ENCODE results near the gene SURF1. TPM values are rescaled to one million over a fixed set of nuclear protein-coding genes. Genes with fewer than 3 reads are reported as not detected.
"Not testable (repeated sequence)": the region's sequence is repeated elsewhere in the genome, so short reads cannot be mapped to it uniquely, and the experiment has no call there.

The SURF1 gene
- total RNA-seq (10.5 TPM), polyA plus RNA-seq (77.9 TPM)

- no peak within 1 kb of the TSS for H3K27ac ChIP-seq (ENCODE audit: low read depth)
- no peak for DNase-seq (ENCODE audit: extremely low spot score)
- no peaks in the 10 kb centered on the region for H3K4me1 ChIP-seq (ENCODE audit: insufficient read depth)
- WGBS = under 1% methylated on average over 76 of the region's 78 CpGs
- peaks cover 4% of the 10 kb centered on the region for H3K36me3 ChIP-seq (ENCODE audit: insufficient read depth)
- peak within 1 kb of the TSS; percentile 95 for H3K4me3 ChIP-seq (ENCODE audit: low read depth, low read length)
Measured at GRCh38 chr9:133356391-133357091, at the start of gene SURF1, which contains the start of gene SURF2. Gene SURF1, minus strand, starts transcription at chr9:133356487. Its CDS starts 34 bp downstream, at chr9:133356453. Gene SURF2, plus strand, starts transcription at chr9:133356550. Its CDS starts 43 bp downstream, at chr9:133356593.

- H3K36me3 ChIP-seq (ENCODE audit: insufficient read depth) = peaks cover 5% of the 10 kb centered on the region
- no peaks in the 10 kb centered on the region for H3K4me1 ChIP-seq (ENCODE audit: insufficient read depth)
- H3K27ac ChIP-seq (ENCODE audit: low read depth) = no peak overlapping the region
- no peak for DNase-seq (ENCODE audit: extremely low spot score)
- WGBS = 79% methylated on average over 19 of the region's 19 CpGs
- H3K4me3 ChIP-seq (ENCODE audit: low read depth, low read length) = no peak overlapping the region
Measured at GRCh38 chr9:133405508-133406438, 49.5 kb upstream of the SURF1 start.

GRCh38 chr9:133404454-133405002 is 48.2 kb upstream of the SURF1 start:
- Histone ChIP-seq H3K4me3 (ENCODE audit: low read depth, low read length) (no peak overlapping the region), H3K36me3 (ENCODE audit: insufficient read depth) (peaks cover 4% of the 10 kb centered on the region), H3K27ac (ENCODE audit: low read depth) (no peak overlapping the region), H3K4me1 (ENCODE audit: insufficient read depth) (no peaks in the 10 kb centered on the region)
- no peak for DNase-seq (ENCODE audit: extremely low spot score)
- 90% methylated on average over 12 of the region's 12 CpGs for WGBS

GRCh38 chr9:133403766-133404453 is 47.6 kb upstream of the SURF1 start:
- Histone ChIP-seq H3K36me3 (ENCODE audit: insufficient read depth) (peaks cover 4% of the 10 kb centered on the region), H3K27ac (ENCODE audit: low read depth) (no peak overlapping the region), H3K4me1 (ENCODE audit: insufficient read depth) (no peaks in the 10 kb centered on the region), H3K4me3 (ENCODE audit: low read depth, low read length) (no peak overlapping the region)
- 82% methylated on average over 16 of the region's 16 CpGs for WGBS
- no peak for DNase-seq (ENCODE audit: extremely low spot score)

- Histone ChIP-seq H3K36me3 (ENCODE audit: insufficient read depth) (peaks cover 2% of the 10 kb centered on the region), H3K4me3 (ENCODE audit: low read depth, low read length) (no peak overlapping the region), H3K4me1 (ENCODE audit: insufficient read depth) (no peaks in the 10 kb centered on the region), H3K27ac (ENCODE audit: low read depth) (no peak overlapping the region)
- no peak for DNase-seq (ENCODE audit: extremely low spot score)
- WGBS = 68% methylated on average over 7 of the region's 7 CpGs
Measured at GRCh38 chr9:133402689-133403088, 46.4 kb upstream of the SURF1 start.

- Histone ChIP-seq H3K36me3 (ENCODE audit: insufficient read depth) (peaks cover 2% of the 10 kb centered on the region), H3K27ac (ENCODE audit: low read depth) (no peak overlapping the region), H3K4me1 (ENCODE audit: insufficient read depth) (no peaks in the 10 kb centered on the region), H3K4me3 (ENCODE audit: low read depth, low read length) (no peak overlapping the region)
- DNase-seq (ENCODE audit: extremely low spot score) = no peak
- WGBS = 86% methylated on average over 6 of the region's 6 CpGs
Measured at GRCh38 chr9:133401588-133401987, 45.3 kb upstream of the SURF1 start.

- no peak overlapping the region for H3K27ac ChIP-seq (ENCODE audit: low read depth)
- H3K4me1 ChIP-seq (ENCODE audit: insufficient read depth) = no peaks in the 10 kb centered on the region
- DNase-seq (ENCODE audit: extremely low spot score) = no peak
- peaks cover 2% of the 10 kb centered on the region for H3K36me3 ChIP-seq (ENCODE audit: insufficient read depth)
- H3K4me3 ChIP-seq (ENCODE audit: low read depth, low read length) = no peak overlapping the region
- 91% methylated on average over 12 of the region's 12 CpGs for WGBS
Measured at GRCh38 chr9:133400292-133400691, 44.0 kb upstream of the SURF1 start.

- no peak overlapping the region for H3K4me3 ChIP-seq (ENCODE audit: low read depth, low read length)
- H3K36me3 ChIP-seq (ENCODE audit: insufficient read depth) = peaks cover 2% of the 10 kb centered on the region
- DNase-seq (ENCODE audit: extremely low spot score) = no peak
- no peaks in the 10 kb centered on the region for H3K4me1 ChIP-seq (ENCODE audit: insufficient read depth)
- H3K27ac ChIP-seq (ENCODE audit: low read depth) = no peak overlapping the region
- 57% methylated on average over 9 of the region's 9 CpGs for WGBS
Measured at GRCh38 chr9:133397895-133398294, 41.6 kb upstream of the SURF1 start.

- WGBS = 77% methylated on average over 6 of the region's 6 CpGs
- Histone ChIP-seq H3K36me3 (ENCODE audit: insufficient read depth) (peaks cover 2% of the 10 kb centered on the region), H3K27ac (ENCODE audit: low read depth) (no peak overlapping the region), H3K4me1 (ENCODE audit: insufficient read depth) (no peaks in the 10 kb centered on the region), H3K4me3 (ENCODE audit: low read depth, low read length) (no peak overlapping the region)
- no peak for DNase-seq (ENCODE audit: extremely low spot score)
Measured at GRCh38 chr9:133397370-133397769, 41.1 kb upstream of the SURF1 start.

GRCh38 chr9:133396952-133397351 is 40.7 kb upstream of the SURF1 start:
- 25% methylated on average over 14 of the region's 14 CpGs for WGBS
- DNase-seq (ENCODE audit: extremely low spot score) = no peak
- Histone ChIP-seq H3K27ac (ENCODE audit: low read depth) (no peak overlapping the region), H3K4me3 (ENCODE audit: low read depth, low read length) (no peak overlapping the region), H3K4me1 (ENCODE audit: insufficient read depth) (no peaks in the 10 kb centered on the region), H3K36me3 (ENCODE audit: insufficient read depth) (peaks cover 2% of the 10 kb centered on the region)

GRCh38 chr9:133394687-133395271 is 38.5 kb upstream of the SURF1 start:
- Histone ChIP-seq H3K36me3 (ENCODE audit: insufficient read depth) (no peaks in the 10 kb centered on the region), H3K27ac (ENCODE audit: low read depth) (no peak overlapping the region), H3K4me3 (ENCODE audit: low read depth, low read length) (no peak overlapping the region), H3K4me1 (ENCODE audit: insufficient read depth) (no peaks in the 10 kb centered on the region)
- no peak for DNase-seq (ENCODE audit: extremely low spot score)
- 41% methylated on average over 8 of the region's 8 CpGs for WGBS

GRCh38 chr9:133393399-133393798 is 37.1 kb upstream of the SURF1 start:
- DNase-seq (ENCODE audit: extremely low spot score) = no peak
- no peaks in the 10 kb centered on the region for H3K4me1 ChIP-seq (ENCODE audit: insufficient read depth)
- WGBS = 87% methylated on average over 3 of the region's 3 CpGs
- no peak overlapping the region for H3K27ac ChIP-seq (ENCODE audit: low read depth)
- no peaks in the 10 kb centered on the region for H3K36me3 ChIP-seq (ENCODE audit: insufficient read depth)
- no peak overlapping the region for H3K4me3 ChIP-seq (ENCODE audit: low read depth, low read length)

- not testable (repeated sequence) for DNase-seq (ENCODE audit: extremely low spot score); H3K36me3 ChIP-seq (ENCODE audit: insufficient read depth); H3K27ac ChIP-seq (ENCODE audit: low read depth); H3K4me3 ChIP-seq (ENCODE audit: low read depth, low read length); H3K4me1 ChIP-seq (ENCODE audit: insufficient read depth)
- WGBS = 96% methylated on average over 3 of the region's 3 CpGs
Measured at GRCh38 chr9:133392308-133392707, 36.0 kb upstream of the SURF1 start.
